T-helper 1 cell treated with Interleukin-12 subunit alpha and Interleukin-12 subunit beta and Interleukin-4 antibody, amounts not matched to agents 30 ng/mL and 1 ng/mL, for 36 hours (primary cell): Measurements from ENCODE around the gene ZBTB20. TPM values are rescaled to one million over a fixed set of nuclear protein-coding genes. Genes with fewer than 3 reads are reported as not detected.
"Not testable (repeated sequence)": the region's sequence is repeated elsewhere in the genome, so short reads cannot be mapped to it uniquely, and the experiment has no call there.

Experiments used
- intact Hi-C: fragments of 100-400 bp; cut with micrococcal nuclease; formaldehyde crosslinking; loops from one replicate; pipeline ENCODE4 v1.15.1; 2024
- total RNA-seq: library from RNA; stranded (reverse); gene quantifications from 2 replicates; pipeline ENCODE4 v1.2.3, GENCODE V29; 2022

Gene ZBTB20
- total RNA-seq, 1 donor from 2014 or later, result 10.2 TPM

DNA sequence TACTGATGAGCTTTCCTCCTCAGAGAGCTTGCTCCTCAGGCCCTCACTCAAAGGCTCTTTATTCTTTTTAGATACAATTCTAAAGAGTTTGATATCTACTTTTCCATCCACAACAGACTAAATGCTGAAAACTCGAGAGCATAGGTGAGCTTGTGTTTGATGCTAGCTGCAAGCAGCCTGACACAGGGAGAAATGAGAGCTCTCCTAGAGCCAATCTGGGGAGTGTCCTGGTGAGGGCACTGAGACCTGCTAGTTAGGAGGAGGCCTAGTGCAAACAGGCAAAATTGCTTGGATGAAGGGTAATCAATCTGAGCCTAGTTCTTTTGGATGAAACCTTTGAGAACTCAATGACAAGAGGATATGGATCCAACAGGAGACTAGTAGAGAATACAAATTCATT lies 300.8 kb downstream of the ZBTB20 start:
- intact Hi-C loops, result no loop called here

DNA sequence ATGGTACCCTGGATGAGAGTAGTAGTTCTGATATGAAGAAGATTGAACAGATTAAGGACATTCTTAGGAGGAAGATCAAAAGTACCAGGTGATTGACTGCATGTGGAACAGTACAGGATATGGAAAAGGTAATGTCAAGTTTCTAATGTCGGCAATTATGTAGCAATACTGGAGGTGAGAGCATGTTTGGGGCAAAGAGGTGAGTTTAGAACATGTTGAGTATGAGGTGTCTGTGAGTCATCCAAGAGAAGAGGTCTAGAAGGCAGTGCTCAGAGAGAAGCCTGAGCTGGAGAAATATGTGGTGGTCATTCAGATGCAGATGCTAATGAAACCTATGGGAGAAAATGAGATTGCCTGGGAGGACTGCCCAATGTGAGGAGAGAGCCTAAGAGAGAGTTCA lies 305.6 kb downstream of the ZBTB20 start:
- intact Hi-C loops, result no loop called here

DNA sequence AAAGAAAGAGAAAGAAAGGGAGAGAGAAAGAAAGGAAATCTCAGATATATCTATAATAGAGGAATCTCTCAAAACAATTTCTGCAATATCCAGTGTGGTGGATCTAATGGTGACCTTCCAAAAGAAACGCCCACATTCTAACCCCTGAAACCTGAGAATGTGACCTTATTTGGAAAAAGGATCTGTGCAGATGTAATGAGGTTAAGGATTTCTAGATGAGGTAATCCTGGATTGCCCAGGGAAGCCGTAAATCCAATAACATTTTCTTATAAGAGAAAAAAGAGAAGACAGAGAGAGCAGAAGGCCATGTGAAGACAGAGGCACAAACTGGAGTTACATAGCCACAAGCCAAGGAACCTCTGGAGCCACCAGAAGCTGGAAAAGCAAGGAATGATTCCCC lies 307.6 kb downstream of the ZBTB20 start:
- intact Hi-C loops, result no loop called here

DNA sequence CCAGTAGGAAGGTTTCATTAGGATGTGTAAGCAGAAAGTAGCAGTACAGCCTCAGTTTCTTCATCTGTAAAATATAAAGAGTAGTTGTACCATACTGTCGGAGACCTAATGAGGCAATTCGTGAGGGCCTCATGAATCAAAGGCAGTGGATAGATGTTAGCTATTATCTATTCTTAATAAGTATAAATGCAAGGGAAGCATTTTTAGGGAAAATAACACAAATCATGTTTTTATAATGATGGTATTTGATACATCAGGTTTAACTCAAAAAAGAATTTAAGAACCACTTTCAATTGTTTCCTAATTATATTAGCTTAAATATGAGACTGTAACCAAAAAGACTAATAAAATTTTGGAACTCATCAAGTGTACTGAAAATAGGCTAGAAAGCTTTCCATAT lies 309.1 kb downstream of the ZBTB20 start:
- intact Hi-C loops, result no loop called here

GRCh38 chr3:114834175-114834940 lies 312.7 kb downstream of the ZBTB20 start:
- intact Hi-C loops, result no loop called here

GRCh38 chr3:114831861-114832260 lies 315.2 kb downstream of the ZBTB20 start:
- intact Hi-C loops, result no loop called here

GRCh38 chr3:114830652-114831051 lies 316.4 kb downstream of the ZBTB20 start:
- intact Hi-C loops, result no loop called here

DNA sequence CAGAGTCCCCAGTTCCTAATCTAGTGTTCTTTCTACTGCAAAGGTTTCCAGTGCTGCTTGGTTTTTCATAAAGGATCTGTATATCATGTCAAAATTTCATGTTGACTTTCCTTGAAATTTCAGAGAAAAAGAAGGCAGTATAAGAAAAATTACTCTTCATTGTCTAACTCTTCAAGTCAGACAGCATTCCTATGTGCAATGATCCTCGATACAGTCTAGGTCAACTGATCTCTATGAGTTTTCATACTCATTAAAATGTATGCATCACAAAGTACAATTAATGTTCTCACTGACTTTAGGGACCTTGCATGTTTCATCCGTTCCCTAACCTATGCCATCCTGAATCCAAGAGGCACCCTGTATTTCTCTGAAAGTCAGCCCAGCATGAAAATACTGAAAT lies 317.3 kb downstream of the ZBTB20 start:
- intact Hi-C loops, result no loop called here

- intact Hi-C loops, result loop anchor here (1.0 kb wide), 4 partner anchors 265 to 988 kb away; no protein-coding TSS in a partner anchor
Measured at GRCh38 chr3:114827495-114827894, 319.6 kb downstream of the ZBTB20 start.

GRCh38 chr3:114824014-114824413 lies 323.1 kb downstream of the ZBTB20 start:
- intact Hi-C loops, result no loop called here

- intact Hi-C loops, result no loop called here
Measured at GRCh38 chr3:114823061-114823460, 324.0 kb downstream of the ZBTB20 start.

GRCh38 chr3:114816052-114816451 lies 331.0 kb downstream of the ZBTB20 start:
- intact Hi-C loops, result no loop called here

GRCh38 chr3:114812541-114813238 lies 334.4 kb downstream of the ZBTB20 start:
- intact Hi-C loops, result not testable (repeated sequence)

GRCh38 chr3:114809668-114810413 lies 337.2 kb downstream of the ZBTB20 start:
- intact Hi-C loops, result no loop called here

GRCh38 chr3:114804099-114804498 lies 343.0 kb downstream of the ZBTB20 start:
- intact Hi-C loops, result no loop called here

GRCh38 chr3:114803042-114803695 lies 343.9 kb downstream of the ZBTB20 start:
- intact Hi-C loops, result no loop called here

DNA sequence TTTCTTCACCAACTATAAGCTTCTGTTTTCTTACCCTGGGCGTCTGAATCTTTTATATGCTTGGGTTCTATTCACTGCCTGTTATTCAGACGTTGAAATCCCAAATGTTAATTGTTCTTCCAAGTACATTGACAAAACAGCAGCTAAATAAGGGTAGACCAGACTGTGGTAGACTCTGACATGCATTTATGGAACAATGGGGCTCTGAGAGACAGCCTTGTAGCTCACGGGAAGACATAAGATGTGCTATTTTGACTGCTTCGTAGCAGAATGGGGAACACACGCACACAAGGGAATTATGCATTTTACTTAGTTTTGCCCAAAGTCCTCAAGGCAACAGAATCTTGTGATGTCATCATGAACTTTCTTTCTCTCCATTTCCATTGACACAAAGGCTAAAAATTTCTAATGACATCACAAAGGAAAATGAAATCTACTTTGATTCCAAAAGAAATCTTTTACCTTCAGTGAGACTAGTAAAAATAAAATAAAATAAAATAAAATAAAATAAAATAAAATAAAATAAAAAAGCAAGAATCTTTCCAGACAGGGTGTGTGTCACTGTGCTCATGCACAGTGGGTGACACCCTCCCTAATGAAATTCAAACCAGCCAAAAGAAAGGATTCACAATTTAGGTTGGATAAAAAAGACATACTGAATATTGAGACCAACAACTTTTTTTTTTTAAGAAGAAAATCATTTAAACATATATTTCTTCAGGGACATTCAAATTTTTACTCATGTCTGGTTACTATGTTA lies 346.6 kb downstream of the ZBTB20 start:
- intact Hi-C loops, result no loop called here

GRCh38 chr3:114799816-114800215 lies 347.3 kb downstream of the ZBTB20 start:
- intact Hi-C loops, result no loop called here

GRCh38 chr3:114796796-114797195 lies 350.3 kb downstream of the ZBTB20 start:
- intact Hi-C loops, result no loop called here

DNA sequence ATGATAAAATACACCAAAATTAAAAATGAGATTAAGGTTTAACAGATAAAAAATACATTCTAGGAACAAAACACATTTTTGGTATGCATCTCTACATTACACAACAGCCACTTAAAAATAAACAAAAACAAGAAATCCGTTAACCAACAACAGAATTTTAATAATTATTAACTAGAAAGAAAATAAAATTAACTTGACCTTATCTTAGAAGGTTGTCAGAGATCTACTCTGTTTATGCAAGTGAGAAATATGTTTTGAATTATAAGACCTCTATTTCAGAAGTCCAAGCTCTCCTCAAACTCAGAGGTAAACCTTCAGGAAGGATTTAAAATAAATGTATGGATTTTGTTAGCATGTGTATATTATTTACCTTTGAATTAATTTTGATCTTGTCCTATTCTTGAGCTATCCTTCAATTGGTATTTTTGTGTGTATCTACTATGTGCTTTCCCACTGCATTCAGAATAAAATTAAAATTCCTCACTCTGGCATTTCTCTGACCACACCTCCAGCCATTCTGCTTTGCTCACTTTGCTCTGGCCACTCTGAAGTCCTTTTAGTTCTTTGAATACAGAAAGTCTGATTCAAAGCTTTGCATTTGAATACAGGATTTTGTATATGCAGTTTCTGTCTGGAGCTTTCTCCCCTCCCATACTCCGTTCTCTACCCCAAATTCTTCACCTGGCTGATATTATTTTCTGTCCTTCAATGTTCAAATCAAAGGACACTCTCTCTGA lies 352.0 kb downstream of the ZBTB20 start:
- intact Hi-C loops, result no loop called here
